Fibroblast of the aortic adventitia (primary cell): ENCODE measurements around the gene CAMSAP1. TPM values are rescaled to one million over a fixed set of nuclear protein-coding genes. Genes with fewer than 3 reads are reported as not detected.

Experiments
- DNase-seq: peaks from one replicate; pipeline ENCODE4 v3.0.0-alpha.2; 2010; ENCODE audit warnings: low read depth
- H3K4me3 ChIP-seq: 2 replicates; pipeline ENCODE4 v1.5.1; 2011; ENCODE audit warnings: low read depth, mild to moderate bottlenecking, control low read depth, low read length, moderate library complexity
- CTCF ChIP-seq: IDR thresholded peaks from 2 replicates; pipeline ENCODE4 v1.5.1; 2011; ENCODE audit warnings: mild to moderate bottlenecking, low read length, control low read depth, inconsistent platforms; ENCODE audit not compliant: insufficient read depth
- total RNA-seq: library from RNA; depleted of rRNA; stranded (reverse); fragments of >200 nt; gene quantifications from 2 replicates; pipeline ENCODE4 v1.2.3, GENCODE V29; 2012; ENCODE audit warnings: low replicate concordance

Gene CAMSAP1
- total RNA-seq, 1 donor = 15.7 TPM

GRCh38 chr9:135886147-135886981 lies 21.0 kb downstream of the CAMSAP1 start:
- DNase-seq = no peak
- TF ChIP-seq CTCF = no peak
- H3K4me3 ChIP-seq = no peak overlapping the region

- H3K4me3 ChIP-seq = no peak overlapping the region
- DNase-seq = peak; percentile 47
- TF ChIP-seq CTCF = no peak
Measured at GRCh38 chr9:135885100-135885853, 22.1 kb downstream of the CAMSAP1 start.

- TF ChIP-seq CTCF = no peak
- no peak overlapping the region for H3K4me3 ChIP-seq
- DNase-seq = peak; percentile 34
Measured at GRCh38 chr9:135884328-135885035, 22.9 kb downstream of the CAMSAP1 start.

- TF ChIP-seq CTCF = no peak
- no peak for DNase-seq
- no peak overlapping the region for H3K4me3 ChIP-seq
Measured at GRCh38 chr9:135883410-135884089, 23.8 kb downstream of the CAMSAP1 start.

GRCh38 chr9:135882011-135882410 lies 25.3 kb downstream of the CAMSAP1 start:
- no peak overlapping the region for H3K4me3 ChIP-seq
- no peak for TF ChIP-seq CTCF
- no peak for DNase-seq

GRCh38 chr9:135880438-135880837 lies 26.9 kb downstream of the CAMSAP1 start:
- no peak for DNase-seq
- H3K4me3 ChIP-seq = no peak overlapping the region
- TF ChIP-seq CTCF = no peak
